GM19468 (cell line): ENCODE measurements around the gene LCN12.

Experiments used
- ATAC-seq: cut with Tn5 transposase; IDR thresholded peaks from one replicate; pipeline ENCODE4 v1.9.1; 2021; ENCODE audit warnings: mild to moderate bottlenecking, moderate library complexity, moderate number of reproducible peaks; ENCODE audit not compliant: unreplicated experiment; ENCODE audit errors: extremely low read depth

The LCN12 gene

GRCh38 chr9:136944212-136944518, 7.9 kb upstream of the LCN12 start:
- peak; percentile 22 for ATAC-seq

GRCh38 chr9:136944519-136945332, 7.3 kb upstream of the LCN12 start, which contains the start of the genes C8G and FBXW5:
Gene C8G, plus strand, starts transcription at chr9:136945243. Its CDS starts 78 bp downstream, at chr9:136945321.
Gene FBXW5, minus strand, starts transcription at chr9:136944738. Its CDS starts 655 bp downstream, at chr9:136944083.
- peak; percentile 64 for ATAC-seq

- no peak for ATAC-seq
Measured at GRCh38 chr9:136945333-136946227, 6.5 kb upstream of the LCN12 start.

DNA sequence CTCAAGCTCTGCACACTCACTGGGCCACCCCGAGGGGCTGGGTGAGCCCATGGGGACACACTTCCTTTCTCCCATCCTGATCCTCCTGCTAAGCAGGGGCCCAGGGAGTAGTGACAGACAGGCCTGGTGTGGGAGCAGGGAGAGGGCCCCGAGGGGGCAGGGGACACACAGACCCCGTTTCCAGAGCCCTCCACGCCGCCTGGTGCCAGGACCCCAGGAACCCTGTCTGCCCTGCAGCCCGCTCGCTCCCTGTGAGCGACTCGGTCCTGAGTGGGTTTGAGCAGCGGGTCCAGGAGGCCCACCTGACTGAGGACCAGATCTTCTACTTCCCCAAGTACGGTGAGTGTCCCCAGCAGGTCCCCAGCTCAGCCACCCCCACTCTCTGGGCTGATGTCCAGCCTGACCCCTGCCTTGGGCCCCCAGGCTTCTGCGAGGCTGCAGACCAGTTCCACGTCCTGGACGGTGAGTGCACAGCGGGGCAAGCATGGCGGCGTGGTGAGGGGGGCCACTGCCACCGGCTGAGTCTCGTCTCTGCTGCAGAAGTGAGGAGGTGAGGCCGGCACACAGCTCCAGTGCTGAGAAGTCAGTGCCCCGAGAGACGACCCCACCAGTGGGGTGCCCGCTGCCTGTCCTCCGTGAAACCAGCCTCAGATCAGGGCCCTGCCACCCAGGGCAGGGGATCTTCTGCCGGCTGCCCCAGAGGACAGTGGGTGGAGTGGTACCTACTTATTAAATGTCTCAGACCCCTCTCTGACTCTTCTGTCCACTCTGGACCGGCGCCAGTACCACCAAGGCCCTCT, 5.6 kb upstream of the LCN12 start:
- no peak for ATAC-seq

GRCh38 chr9:136947028-136947891, 4.8 kb upstream of the LCN12 start:
- no peak for ATAC-seq

DNA sequence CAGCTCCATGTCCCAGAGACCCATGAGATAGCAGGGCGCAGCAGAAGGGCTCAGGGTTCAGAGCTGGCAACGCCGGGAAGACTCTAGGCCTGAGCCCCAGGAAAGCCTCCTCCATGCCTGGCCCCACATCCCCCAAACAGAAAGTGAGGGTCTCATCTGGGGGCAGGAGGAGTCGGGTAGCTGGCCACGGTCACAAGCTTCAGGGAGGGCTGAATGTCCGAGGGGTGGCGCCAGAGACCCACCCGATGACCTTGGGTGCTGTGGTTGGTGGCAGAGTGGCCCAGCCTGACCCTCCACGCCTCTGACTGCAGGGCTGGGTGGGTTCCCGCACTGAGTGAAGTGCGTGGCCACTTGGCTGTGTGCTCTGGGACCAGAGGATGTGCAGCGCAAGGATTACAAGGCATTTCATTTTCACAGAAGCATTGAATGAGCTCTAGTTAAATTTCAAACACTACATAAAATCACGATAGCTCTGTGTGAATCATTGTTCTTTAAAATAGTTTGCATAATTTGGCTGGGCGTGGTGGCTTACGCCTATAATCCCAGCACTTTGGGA, 4.0 kb upstream of the LCN12 start:
- no peak for ATAC-seq

- no peak for ATAC-seq
Measured at GRCh38 chr9:136949239-136949816, 2.7 kb upstream of the LCN12 start.

GRCh38 chr9:136949817-136950655, 2.0 kb upstream of the LCN12 start:
- ATAC-seq, result peak; percentile 72

GRCh38 chr9:136950656-136951276, 1.3 kb upstream of the LCN12 start:
- ATAC-seq, result no peak

DNA sequence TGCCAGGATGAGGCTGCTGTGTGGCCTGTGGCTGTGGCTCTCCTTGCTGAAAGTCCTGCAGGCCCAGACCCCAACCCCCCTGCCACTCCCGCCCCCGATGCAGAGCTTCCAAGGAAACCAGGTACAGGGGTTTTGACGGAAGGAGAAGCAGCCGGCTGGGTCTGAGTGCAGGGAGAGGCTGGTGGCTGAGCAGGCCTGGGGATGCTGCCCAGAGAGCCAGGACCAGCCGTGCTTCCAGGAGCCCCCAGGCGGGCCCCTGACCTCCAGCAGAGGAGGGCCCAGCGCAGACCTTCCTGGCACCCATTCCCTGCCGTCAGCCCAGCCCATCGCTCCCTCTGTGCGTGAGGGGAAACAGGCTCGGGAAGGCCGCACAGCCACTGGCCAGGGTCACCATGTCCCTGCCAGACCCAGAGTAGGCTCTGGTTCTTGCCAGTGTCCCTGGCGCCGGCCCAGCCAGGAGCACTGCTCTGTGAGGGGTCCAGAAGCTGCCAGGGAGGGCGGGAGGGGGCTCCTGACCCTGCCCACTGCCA, 313 bp downstream of the LCN12 start:
- ATAC-seq, result no peak

- ATAC-seq, result no peak
Measured at GRCh38 chr9:136952876-136953770, 1.1 kb downstream of the LCN12 start.

DNA sequence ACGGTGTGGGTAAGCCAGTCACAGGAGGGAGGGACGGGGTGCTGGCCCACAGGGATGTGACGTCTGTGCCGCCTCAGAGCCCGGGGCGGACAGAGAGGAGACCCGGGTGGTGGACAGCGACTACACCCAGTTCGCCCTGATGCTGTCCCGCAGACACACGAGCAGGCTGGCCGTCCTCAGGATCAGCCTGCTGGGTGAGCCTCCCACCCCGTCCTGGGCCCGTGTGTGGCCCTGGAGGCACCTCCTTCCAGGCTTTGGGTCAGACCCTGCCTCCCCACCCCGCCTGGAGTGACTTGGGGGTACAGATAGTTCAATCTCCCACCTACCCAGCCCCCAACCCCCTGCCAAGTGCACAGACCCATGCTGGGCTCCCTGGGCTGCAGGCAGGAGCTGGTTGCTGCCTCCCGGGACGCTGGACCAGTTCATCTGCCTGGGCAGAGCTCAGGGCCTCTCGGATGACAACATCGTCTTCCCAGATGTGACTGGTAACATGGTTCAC, 1.7 kb downstream of the LCN12 start:
- no peak for ATAC-seq

- ATAC-seq, result no peak
Measured at GRCh38 chr9:136954270-136955083, 2.4 kb downstream of the LCN12 start.

DNA sequence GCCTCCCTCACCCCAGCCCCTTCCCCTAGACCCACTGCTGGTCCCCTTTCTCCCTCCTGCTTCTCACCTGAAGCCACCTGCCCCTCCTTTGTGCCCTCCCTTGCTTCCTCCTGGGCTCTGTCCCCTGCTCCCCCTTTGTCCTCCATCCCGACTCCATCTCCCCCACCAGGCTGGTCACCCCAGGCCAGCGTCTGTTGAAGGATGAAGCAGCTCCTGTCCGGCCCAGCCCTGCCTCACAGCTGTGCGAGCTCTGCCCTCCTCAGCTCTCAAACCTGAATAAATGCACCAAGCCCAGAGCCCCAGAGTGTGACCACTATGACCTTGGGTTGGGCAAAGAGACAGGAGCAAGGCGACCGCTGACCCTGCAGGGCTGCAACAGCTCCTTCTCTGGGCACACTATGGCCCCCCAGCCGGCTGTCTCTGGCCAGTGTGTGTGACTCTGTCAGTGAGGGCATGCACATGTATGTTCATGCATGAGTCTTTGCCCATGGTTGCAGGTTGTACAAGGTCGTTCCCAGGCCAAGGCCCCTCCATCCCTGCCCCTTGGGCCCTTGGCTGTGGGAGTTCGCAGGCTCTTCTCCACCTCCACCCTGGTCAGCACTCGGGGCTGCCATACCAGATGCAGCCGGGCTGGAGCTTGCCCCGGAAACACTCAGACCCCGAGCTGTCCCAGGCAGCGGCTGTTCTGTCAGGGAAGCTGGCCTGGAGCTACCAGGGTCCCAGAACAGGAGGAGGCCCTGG, 3.3 kb downstream of the LCN12 start:
- no peak for ATAC-seq

GRCh38 chr9:136955943-136956335, 3.9 kb downstream of the LCN12 start:
- ATAC-seq, result no peak
